Karpas-422 (cell line): ENCODE results near the gene ZNF593. TPM values are rescaled to one million over a fixed set of nuclear protein-coding genes. Genes with fewer than 3 reads are reported as not detected.

Source experiments
- DNase-seq: peaks from one replicate; pipeline ENCODE4 v3.0.0-alpha.2; 2015
- H2AFZ ChIP-seq: fragments of 200-600 bp; sonication (generic); 2 replicates; pipeline ENCODE4 v1.6.1; 2014; ENCODE audit warnings: antibody characterized with exemption, low read length, mixed read lengths
- H3K27ac ChIP-seq: fragments of 200-600 bp; sonication (generic); 2 replicates; pipeline ENCODE4 v1.5.1; 2014; ENCODE audit warnings: mild to moderate bottlenecking, low read length, moderate library complexity
- H3K27me3 ChIP-seq: fragments of 200-600 bp; sonication (generic); 2 replicates; pipeline ENCODE4 v1.6.1; 2014; ENCODE audit warnings: low read length, mixed read lengths
- H3K36me3 ChIP-seq: fragments of 200-600 bp; sonication (generic); 2 replicates; pipeline ENCODE4 v1.6.1; 2014; ENCODE audit warnings: low read length, mixed read lengths; ENCODE audit not compliant: insufficient read depth
- H3K4me1 ChIP-seq: fragments of 200-600 bp; sonication (generic); 2 replicates; pipeline ENCODE4 v1.6.1; 2014; ENCODE audit warnings: mild to moderate bottlenecking, low read length, mixed read lengths
- H3K4me2 ChIP-seq: fragments of 200-600 bp; sonication (generic); 2 replicates; pipeline ENCODE4 v1.6.1; 2014; ENCODE audit warnings: low read length, low read depth, mild to moderate bottlenecking; ENCODE audit not compliant: poor library complexity, severe bottlenecking
- H3K4me3 ChIP-seq: fragments of 200-600 bp; sonication (generic); 2 replicates; pipeline ENCODE4 v1.5.1; 2014; ENCODE audit warnings: mild to moderate bottlenecking, antibody characterized with exemption, low read length, mixed read lengths
- H3K79me2 ChIP-seq: fragments of 200-600 bp; sonication (generic); 2 replicates; pipeline ENCODE4 v1.6.1; 2014; ENCODE audit warnings: mild to moderate bottlenecking, low read length, mixed read lengths
- H3K9ac ChIP-seq: fragments of 200-600 bp; sonication (generic); 2 replicates; pipeline ENCODE4 v1.6.0; 2014; ENCODE audit warnings: low read length
- H3K9me2 ChIP-seq: fragments of 200-600 bp; sonication (generic), shearing (Covaris generic); replicated peaks from 2 replicates; pipeline ENCODE4 v1.6.0; 2014; ENCODE audit warnings: mild to moderate bottlenecking, low read length, moderate library complexity; ENCODE audit not compliant: insufficient read depth
- H3K9me3 ChIP-seq: fragments of 300-700, 200-600 bp; sonication (generic); 2 replicates; pipeline ENCODE4 v1.6.1; 2014; ENCODE audit warnings: low read length, mixed read lengths
- H4K20me1 ChIP-seq: fragments of 200-600 bp; sonication (generic); 2 replicates; pipeline ENCODE4 v1.6.1; 2014; ENCODE audit warnings: mild to moderate bottlenecking, antibody characterized with exemption, low read length, low read depth; ENCODE audit not compliant: insufficient read depth
- total RNA-seq: library from RNA; depleted of rRNA; stranded (reverse); fragments of >200 nt; shearing (Covaris generic); gene quantifications from 2 replicates; pipeline ENCODE4 v1.2.3, GENCODE V29; 2014; ENCODE audit warnings: low replicate concordance; rRNA removed

ZNF593 gene
- 58.5 and 133 TPM in 2 replicates for total RNA-seq

DNA sequence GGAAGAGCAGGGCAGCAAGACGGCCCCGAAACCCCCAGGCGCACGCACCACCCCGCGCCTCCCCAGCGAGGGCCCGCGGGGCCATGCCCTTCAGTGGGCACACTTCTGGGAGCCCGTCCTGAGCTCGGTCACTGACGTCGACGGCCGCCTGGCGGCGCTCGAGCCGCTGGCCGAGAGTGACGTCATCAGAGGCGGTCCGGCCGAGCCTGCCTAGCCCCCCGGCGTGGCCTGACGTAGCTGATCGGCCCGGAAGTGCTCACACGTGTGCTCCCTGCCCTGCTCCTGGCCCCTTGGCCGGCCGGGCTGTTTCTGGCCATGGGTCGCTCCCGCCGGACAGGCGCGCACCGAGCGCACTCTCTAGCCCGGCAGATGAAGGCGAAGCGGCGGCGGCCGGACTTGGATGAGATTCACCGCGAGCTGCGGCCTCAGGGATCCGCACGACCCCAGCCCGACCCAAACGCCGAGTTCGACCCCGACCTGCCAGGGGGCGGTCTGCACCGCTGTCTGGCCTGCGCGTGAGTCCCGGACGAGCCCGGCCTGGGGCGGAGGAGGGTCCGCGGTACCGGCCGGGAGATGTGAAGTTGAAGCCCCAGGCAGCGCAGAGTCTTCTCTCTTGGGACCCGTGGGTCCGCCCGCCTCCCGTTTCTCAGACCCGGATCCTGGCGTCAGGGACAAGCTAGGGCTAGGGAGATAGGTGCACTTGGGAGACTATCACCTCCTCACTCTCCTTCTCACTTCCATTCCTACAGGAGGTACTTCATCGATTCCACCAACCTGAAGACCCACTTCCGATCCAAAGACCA, at the start of gene ZNF593:
ZNF593 (plus strand) TSS at position 240 of the 803 bp plus-strand sequence; CDS start at position 316, 76 bp downstream.
- DNase-seq, result peak; percentile 97
- no peaks in the 10 kb centered on the region for H3K27me3 ChIP-seq
- no peaks in the 10 kb centered on the region; the same call in 1 of the 2 replicates for H4K20me1 ChIP-seq
- H3K4me2 ChIP-seq, result peak within 1 kb of the TSS; percentile 91
- no peaks in the 10 kb centered on the region for H3K9me3 ChIP-seq
- peaks cover 18% of the 10 kb centered on the region for H3K79me2 ChIP-seq
- H3K4me1 ChIP-seq, result peaks cover 15% of the 10 kb centered on the region
- H3K9ac ChIP-seq, result peak within 1 kb of the TSS; percentile 97
- H3K9me2 ChIP-seq, result no peaks in the 10 kb centered on the region
- 0 out of 2 replicates have a peak, but pooled peaks cover 9% of the 10 kb centered on the region for H3K36me3 ChIP-seq
- peak within 1 kb of the TSS; percentile 99 for H3K4me3 ChIP-seq
- H2AFZ ChIP-seq, result peak within 1 kb of the TSS; percentile 69; the same call in 1 of the 2 replicates
- H3K27ac ChIP-seq, result peak within 1 kb of the TSS; percentile 46

DNA sequence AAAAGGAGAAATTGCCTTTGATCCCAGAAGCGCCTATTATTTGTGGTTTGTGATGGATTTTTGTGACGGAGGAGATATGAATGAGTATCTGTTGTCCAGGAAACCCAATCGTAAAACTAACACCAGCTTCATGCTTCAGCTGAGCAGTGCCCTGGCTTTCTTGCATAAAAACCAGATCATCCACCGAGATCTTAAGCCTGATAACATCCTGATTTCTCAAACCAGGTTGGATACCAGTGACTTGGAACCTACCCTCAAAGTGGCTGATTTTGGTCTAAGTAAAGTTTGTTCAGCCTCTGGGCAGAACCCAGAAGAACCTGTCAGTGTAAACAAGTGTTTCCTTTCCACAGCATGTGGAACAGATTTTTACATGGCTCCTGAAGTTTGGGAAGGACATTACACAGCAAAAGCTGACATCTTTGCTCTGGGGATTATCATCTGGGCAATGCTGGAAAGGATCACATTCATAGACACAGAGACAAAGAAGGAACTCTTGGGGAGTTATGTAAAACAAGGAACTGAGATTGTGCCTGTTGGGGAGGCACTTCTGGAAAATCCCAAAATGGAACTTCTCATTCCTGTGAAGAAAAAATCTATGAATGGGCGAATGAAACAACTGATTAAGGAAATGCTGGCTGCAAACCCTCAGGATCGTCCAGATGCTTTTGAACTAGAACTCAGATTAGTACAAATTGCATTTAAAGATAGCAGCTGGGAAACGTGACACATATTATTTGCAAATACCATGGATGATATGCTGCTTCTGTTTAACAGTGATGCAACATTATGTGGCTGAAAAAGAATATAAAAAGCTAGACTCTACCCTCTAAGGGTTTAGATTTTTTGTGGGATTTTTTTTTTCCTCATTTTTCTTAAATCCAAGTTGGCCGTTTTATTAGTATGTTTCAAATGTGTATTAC, 47.6 kb upstream of the ZNF593 start:
- peaks cover 10% of the 10 kb centered on the region; the same call in 1 of the 2 replicates for H4K20me1 ChIP-seq
- no peaks in the 10 kb centered on the region for H3K9me3 ChIP-seq
- H3K9me2 ChIP-seq, result no peaks in the 10 kb centered on the region
- H3K4me1 ChIP-seq, result peaks cover 13% of the 10 kb centered on the region
- no peak for DNase-seq
- H3K4me3 ChIP-seq, result no peak overlapping the region
- H2AFZ ChIP-seq, result no peak overlapping the region
- H3K27me3 ChIP-seq, result no peaks in the 10 kb centered on the region
- H3K9ac ChIP-seq, result no peak overlapping the region
- no peaks in the 10 kb centered on the region for H3K79me2 ChIP-seq
- H3K27ac ChIP-seq, result no peak overlapping the region
- H3K4me2 ChIP-seq, result no peak overlapping the region
- H3K36me3 ChIP-seq, result peaks cover 9% of the 10 kb centered on the region

DNA sequence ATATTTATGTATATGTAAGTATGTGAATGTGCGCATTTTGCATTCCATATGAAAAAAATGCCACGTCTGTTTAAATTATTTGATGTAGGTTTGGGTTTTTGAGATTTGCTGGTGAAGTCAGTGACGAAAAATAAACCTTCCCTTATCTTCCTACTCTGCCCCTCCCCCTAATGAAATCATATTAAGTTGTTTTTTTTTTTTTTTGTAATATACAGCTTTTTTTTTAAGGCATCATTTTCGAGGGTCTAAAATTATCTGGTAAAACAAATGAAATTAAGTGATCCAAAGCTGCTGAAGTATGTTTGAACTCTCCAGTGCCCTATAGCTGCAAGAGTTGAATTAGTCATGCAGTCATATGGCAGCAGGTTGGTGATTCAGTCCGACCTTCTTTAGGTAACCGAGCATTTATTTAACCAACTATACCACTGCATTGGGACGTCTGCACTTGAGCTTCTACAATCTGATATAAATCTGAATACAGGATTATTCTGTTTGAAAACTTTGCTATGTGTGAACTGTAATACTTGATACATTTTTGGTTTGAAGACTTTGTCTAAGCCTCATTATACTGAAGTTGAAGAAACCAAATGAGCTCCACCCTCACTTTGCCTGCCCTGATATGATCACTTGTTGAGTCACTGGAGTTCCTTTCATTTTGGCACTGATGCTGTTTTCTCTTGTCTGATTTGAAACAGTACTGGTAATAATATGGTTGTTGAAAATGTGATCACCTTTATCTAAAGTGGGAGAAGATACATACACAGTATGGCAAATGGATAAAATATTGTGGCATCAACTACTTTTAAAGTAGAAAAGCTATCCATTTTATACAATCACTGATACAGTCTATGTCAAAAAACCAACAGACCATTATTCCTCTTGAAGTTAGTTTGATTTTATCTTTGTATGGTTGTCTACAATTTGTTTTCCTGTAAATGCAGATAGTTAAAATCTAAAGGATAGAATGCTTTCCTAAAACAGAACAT, 46.4 kb upstream of the ZNF593 start:
- H3K4me1 ChIP-seq, result peaks cover 13% of the 10 kb centered on the region
- no peak for DNase-seq
- no peak overlapping the region for H3K4me2 ChIP-seq
- H3K27ac ChIP-seq, result no peak overlapping the region
- H3K79me2 ChIP-seq, result no peaks in the 10 kb centered on the region
- no peak overlapping the region for H3K4me3 ChIP-seq
- no peaks in the 10 kb centered on the region for H3K9me3 ChIP-seq
- peaks cover 10% of the 10 kb centered on the region; the same call in 1 of the 2 replicates for H4K20me1 ChIP-seq
- no peaks in the 10 kb centered on the region for H3K9me2 ChIP-seq
- no peaks in the 10 kb centered on the region for H3K27me3 ChIP-seq
- no peak overlapping the region for H2AFZ ChIP-seq
- H3K36me3 ChIP-seq, result peaks cover 9% of the 10 kb centered on the region
- no peak overlapping the region for H3K9ac ChIP-seq

DNA sequence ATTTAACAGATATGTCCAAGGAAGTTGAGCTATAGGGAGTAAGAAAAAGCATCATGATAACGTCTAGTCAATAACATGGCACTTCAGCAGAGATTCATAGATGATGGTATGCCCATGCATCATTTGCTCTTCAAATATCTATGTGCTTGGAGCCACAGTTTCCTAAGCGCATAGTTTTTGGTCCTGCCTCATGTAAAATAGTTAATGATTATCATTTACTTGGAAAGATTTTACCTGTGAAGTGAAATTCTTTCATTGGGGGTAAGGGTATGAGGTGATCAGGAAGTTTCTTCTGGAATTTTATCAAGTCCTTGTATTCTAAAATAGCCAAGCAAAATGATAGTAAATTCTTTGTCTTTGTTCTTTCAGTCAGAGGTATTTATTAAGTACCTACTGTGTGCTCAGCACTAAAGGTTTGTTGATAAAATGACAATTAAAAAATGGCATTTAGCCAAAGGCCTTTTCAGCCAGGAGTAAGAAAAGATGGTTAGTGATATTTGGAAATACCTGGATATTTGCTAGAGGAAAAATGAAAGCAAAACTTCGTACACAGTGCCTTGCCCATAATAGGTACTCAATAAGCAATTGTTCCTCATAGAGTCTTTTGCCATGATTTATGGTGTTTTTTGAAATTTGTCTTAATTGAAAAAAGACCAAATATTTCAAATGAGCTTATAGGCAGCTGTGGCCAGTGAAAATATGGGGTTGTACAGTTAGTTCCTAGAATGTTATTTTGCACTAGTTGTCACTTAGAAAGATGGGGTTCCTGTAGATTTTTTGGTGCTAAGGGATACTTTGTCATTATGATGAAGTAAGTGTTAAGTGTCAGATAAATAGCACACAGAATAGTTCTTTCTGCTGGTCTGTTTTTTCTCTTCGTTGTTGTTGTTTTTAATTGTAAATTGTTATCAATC, 45.0 kb upstream of the ZNF593 start:
- no peaks in the 10 kb centered on the region for H3K27me3 ChIP-seq
- H3K4me3 ChIP-seq, result no peak overlapping the region
- H3K79me2 ChIP-seq, result no peaks in the 10 kb centered on the region
- peaks cover 9% of the 10 kb centered on the region for H3K36me3 ChIP-seq
- no peaks in the 10 kb centered on the region for H3K9me2 ChIP-seq
- no peak overlapping the region for H3K4me2 ChIP-seq
- H3K9ac ChIP-seq, result no peak overlapping the region
- peaks cover 10% of the 10 kb centered on the region; the same call in 1 of the 2 replicates for H4K20me1 ChIP-seq
- DNase-seq, result no peak
- no peak overlapping the region for H3K27ac ChIP-seq
- peaks cover 13% of the 10 kb centered on the region for H3K4me1 ChIP-seq
- H2AFZ ChIP-seq, result no peak overlapping the region
- H3K9me3 ChIP-seq, result no peaks in the 10 kb centered on the region

DNA sequence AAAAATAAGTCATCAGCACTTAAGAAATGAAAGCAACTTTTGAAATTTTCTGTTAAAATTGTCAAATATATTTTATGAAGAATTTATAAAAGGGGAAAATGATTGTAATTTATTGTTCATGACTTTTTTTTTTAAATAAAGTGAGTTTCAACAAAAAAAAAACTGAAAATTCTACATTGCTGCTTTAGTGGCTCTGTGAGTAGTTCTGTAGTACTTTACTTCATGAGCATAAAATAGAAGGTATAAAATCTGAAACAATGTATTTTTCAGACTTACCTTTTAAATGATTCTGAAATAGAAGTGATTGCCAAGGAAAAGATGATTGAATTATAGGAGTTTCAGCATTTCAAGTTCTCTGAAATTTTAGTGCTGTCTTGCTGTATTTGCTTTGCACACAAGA, 44.3 kb upstream of the ZNF593 start:
- Histone ChIP-seq H4K20me1 (peaks cover 10% of the 10 kb centered on the region; the same call in 1 of the 2 replicates), H3K9me3 (no peaks in the 10 kb centered on the region), H3K9me2 (no peaks in the 10 kb centered on the region), H3K79me2 (no peaks in the 10 kb centered on the region), H3K4me1 (peaks cover 13% of the 10 kb centered on the region), H3K27me3 (no peaks in the 10 kb centered on the region), H3K9ac (no peak overlapping the region), H3K4me3 (no peak overlapping the region), H2AFZ (no peak overlapping the region), H3K36me3 (peaks cover 9% of the 10 kb centered on the region), H3K27ac (no peak overlapping the region), H3K4me2 (no peak overlapping the region)
- DNase-seq, result no peak

DNA sequence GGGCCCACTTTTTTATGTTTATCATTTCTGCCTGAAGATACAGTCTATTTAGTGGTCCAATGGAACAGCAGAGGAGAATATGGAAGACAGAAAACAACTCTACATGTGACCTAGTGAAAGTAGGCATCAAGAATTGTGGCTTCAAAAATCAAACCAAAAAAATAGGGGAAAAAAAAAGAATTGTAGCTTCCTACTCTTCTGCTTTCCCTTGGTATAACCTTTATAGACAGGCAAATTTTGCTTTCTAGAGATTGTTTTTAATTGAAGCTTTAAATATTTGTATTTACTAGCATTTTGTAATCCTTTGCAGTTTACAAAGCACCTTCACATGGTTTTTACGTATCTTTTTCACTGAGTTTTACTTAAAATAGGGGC, 43.8 kb upstream of the ZNF593 start:
- Histone ChIP-seq H3K9me2 (no peaks in the 10 kb centered on the region), H3K27ac (no peak overlapping the region), H3K9ac (no peak overlapping the region), H3K36me3 (peaks cover 9% of the 10 kb centered on the region), H3K79me2 (no peaks in the 10 kb centered on the region), H3K9me3 (no peaks in the 10 kb centered on the region), H3K4me3 (no peak overlapping the region), H3K4me2 (no peak overlapping the region), H2AFZ (no peak overlapping the region), H3K27me3 (no peaks in the 10 kb centered on the region), H3K4me1 (peaks cover 13% of the 10 kb centered on the region), H4K20me1 (peaks cover 10% of the 10 kb centered on the region; the same call in 1 of the 2 replicates)
- DNase-seq, result no peak
